NCI-H526 (cell line): ENCODE data around the gene ZNF267.
"Not testable (repeated sequence)": the region's sequence is repeated elsewhere in the genome, so short reads cannot be mapped to it uniquely, and the experiment has no call there.

Experiments
- DNase-seq, 2 experiments: peaks; one replicate each; lab custom pipeline; 2025; lab: John Stamatoyannopoulos, UW

Gene ZNF267

GRCh38 chr16:31873556-31874365 lies at the start of gene ZNF267:
Gene ZNF267 (plus strand): TSS chr16:31873807. CDS start chr16:31873967, 160 bp downstream.
- DNase-seq, result peak; percentile 78 to 97

GRCh38 chr16:31833047-31833446 lies 40.6 kb upstream of the ZNF267 start:
- DNase-seq, result no peak

GRCh38 chr16:31836396-31836795 lies 37.2 kb upstream of the ZNF267 start:
- DNase-seq, result not testable (repeated sequence)

DNA sequence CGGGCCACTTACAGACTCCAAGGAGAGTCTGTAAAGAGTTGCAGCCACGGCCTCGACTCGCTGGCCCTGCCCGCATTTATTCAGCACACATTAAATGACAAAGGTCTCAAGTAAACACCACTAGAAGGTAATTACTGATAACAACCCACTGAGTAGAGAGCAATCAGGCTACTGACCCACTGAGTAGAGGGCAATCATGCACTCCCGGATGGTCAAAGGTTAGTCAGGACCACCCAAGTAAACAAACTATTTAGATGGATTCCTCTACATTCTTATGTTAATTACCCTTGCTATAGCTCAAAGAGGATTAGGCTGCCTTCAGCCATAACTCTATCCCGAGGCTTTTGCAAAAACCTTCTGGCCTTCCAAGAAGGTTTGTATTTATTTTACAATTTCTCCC lies 30.7 kb upstream of the ZNF267 start:
- DNase-seq, result no peak

DNA sequence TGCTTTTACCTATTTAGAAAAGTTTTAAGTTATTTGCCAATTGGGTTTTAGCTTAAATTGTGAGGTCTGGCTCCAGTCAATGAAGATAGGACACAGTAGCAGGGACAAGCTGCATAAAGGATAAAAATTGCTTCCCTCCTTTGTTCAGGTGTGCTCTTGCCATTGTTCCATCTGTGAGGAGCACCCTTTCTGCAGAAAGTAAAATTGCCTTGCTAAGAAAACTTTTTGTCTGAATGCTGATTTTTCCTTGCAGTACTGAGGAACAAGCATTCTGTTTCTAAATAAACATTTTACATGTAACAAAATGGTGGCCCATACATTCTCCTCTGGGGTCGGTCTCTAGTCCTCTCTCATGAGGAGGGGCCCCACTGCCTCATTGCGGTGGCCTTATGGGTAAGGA lies 25.0 kb upstream of the ZNF267 start:
- DNase-seq, result not testable (repeated sequence)

DNA sequence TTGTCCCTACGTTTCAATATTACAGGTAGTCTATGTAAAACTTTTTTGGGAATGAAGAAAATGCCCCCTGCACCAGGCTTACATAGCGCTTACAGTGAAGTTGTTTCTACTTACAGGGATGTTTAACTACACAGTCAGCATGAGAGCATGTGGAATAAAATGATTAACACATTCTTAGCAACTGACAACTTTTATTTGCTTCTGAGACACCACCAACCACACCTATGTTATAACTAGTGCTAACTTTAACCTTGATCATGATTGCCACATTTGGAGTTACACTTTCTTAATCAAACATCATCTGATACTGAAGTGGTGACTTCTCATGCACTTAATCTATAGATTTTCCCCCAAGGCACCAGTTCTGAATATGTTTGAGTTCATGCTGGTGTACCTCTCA lies 20.3 kb upstream of the ZNF267 start:
- no peak for DNase-seq

- DNase-seq, result no peak
Measured at GRCh38 chr16:31860508-31860907, 13.1 kb upstream of the ZNF267 start.

GRCh38 chr16:31861455-31861854 lies 12.2 kb upstream of the ZNF267 start:
- no peak for DNase-seq

DNA sequence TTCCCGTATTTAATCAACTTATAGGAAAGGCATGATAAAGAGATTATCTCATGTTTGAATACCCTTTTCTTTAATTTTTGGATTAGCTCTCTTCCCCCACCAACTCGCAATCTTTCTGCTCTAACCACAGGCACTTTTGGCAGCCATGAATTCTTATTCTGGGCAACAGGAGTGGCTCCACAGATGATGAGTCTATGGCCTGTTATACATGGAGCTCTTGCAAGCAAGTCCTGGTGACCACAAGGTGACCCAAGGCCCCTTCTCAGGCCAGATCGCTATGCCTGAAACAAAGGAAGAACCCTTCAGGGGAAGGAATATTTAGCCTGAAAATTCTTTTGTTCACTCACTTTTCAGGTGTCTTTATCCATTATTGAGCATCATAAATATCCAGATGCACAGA lies 10.8 kb upstream of the ZNF267 start:
- no peak for DNase-seq

GRCh38 chr16:31868164-31868563 lies 5.4 kb upstream of the ZNF267 start:
- DNase-seq, result no peak

DNA sequence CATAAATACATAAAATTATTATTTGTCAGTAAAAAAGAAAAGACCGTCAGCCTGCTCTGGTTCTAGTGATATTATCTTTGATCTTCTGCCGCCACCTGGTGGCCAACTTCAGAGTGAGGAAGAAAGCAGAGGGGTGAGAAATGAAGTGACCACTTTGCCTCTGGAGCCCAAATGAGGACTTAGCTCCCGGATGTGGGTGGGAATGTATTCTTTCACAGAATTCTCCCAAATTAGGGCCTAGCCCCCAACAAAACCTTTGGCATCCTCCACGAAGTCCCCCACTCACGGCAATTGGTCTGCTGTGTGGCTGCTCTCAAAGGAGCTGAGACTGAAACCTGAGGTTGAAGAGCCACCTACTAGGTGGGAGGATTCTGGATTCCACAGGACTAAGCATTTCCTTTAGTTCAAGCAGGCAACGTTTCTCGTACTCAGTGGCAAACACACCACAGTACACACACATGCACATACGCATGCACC lies 4.9 kb upstream of the ZNF267 start:
- peak; percentile 0 to 81 for DNase-seq

GRCh38 chr16:31869511-31870201 lies 4.0 kb upstream of the ZNF267 start:
- DNase-seq, result no peak

DNA sequence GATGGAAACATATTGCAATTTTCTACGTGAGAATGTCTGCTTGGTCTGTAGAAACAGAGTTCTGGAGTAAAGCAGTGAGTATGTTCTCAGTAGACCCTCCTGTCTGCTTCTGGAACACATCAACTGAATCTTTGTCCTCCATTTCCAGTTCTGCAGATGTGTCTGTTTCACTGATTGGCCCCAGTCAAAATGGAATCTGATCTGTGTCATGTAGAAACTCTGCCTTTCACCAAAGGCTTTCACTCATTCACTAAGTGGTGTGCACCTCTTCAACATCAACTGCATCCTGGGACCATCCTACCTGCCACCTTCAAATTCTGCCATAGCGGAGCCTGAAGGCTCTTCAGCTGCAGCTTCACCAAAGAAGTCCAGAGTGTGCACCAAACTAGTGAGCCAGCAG lies 2.8 kb upstream of the ZNF267 start:
- no peak for DNase-seq

GRCh38 chr16:31871510-31871909 lies 2.1 kb upstream of the ZNF267 start:
- no peak for DNase-seq

DNA sequence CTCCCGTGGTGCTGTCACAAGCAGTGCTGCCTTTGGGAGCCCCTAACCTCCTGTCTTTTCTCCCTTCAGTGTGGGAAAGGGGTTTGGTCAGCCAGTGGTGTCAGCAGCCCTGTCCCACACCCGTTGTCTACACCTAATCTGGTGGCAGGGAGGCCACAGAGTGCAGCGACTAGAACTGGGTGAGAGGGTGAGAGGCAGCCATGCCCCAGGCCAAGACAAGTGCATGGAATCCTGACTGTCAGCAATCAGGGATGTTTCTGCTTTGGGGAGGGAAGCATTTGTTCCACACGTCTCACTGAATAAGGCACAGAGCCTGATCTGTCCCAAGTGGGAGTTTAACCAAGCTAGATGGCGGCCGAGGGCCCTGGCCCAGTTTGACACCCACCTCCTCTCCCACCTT lies 1.4 kb upstream of the ZNF267 start:
- DNase-seq, result no peak

DNA sequence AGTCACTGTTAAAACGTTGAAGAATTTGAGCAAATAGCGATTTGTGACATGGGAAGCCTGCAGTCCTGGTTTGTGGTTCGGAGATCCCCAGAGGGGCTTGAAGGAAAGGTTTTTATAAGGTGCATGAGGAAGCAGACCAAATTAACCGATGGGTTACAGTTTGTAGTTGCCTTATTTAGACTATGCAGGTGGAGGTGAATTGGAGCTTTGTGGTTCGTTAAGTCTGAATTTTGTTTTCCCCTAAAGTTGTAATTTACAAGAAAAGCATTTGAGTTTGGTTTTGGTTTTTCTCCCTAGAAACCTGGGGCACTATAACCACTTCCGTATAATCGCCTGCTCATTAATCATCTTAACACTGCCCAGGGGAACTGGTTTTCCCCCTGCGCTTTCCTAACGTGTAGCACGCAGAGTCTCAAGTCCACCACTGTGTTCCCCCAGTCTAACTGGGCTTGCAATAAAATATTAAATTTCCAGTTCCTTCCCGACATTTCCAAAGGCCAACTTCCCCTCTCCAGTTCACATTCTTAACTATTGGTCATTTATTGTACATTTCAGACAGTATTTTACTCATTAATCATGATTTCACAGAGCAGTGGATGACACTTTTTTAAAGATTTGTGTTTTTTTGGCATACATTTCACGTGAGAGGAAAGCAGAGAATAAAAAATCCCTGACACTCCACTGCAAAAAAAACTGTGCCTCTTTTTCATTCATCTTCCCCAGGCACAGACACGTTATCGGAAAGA lies 932 bp downstream of the ZNF267 start:
- DNase-seq, result peak; percentile 19 to 52

GRCh38 chr16:31875112-31875803 lies 1.7 kb downstream of the ZNF267 start:
- no peak for DNase-seq

GRCh38 chr16:31875928-31876547 lies 2.4 kb downstream of the ZNF267 start:
- DNase-seq, result no peak

GRCh38 chr16:31876951-31877828 lies 3.6 kb downstream of the ZNF267 start:
- no peak for DNase-seq

- no peak for DNase-seq
Measured at GRCh38 chr16:31877876-31878642, 4.5 kb downstream of the ZNF267 start.
